Retinal pigment epithelial cell (primary cell): ENCODE results near the gene HIC2.
"Not testable (repeated sequence)": the region's sequence is repeated elsewhere in the genome, so short reads cannot be mapped to it uniquely, and the experiment has no call there.

Experiments
- DNase-seq: peaks from one replicate; pipeline ENCODE4 v3.0.0-alpha.2; 2010; ENCODE audit warnings: low read depth
- H3K4me3 ChIP-seq: 2 replicates; pipeline ENCODE4 v1.5.1; 2011; ENCODE audit warnings: mild to moderate bottlenecking, low read length, control low read depth, moderate library complexity
- TF ChIP-seq, protein P1 (sequence below): conservative IDR thresholded peaks from 2 replicates; pipeline ENCODE4 v1.5.1; 2011; ENCODE audit warnings: low read depth, low read length, control low read depth, inconsistent platforms

The HIC2 gene

DNA sequence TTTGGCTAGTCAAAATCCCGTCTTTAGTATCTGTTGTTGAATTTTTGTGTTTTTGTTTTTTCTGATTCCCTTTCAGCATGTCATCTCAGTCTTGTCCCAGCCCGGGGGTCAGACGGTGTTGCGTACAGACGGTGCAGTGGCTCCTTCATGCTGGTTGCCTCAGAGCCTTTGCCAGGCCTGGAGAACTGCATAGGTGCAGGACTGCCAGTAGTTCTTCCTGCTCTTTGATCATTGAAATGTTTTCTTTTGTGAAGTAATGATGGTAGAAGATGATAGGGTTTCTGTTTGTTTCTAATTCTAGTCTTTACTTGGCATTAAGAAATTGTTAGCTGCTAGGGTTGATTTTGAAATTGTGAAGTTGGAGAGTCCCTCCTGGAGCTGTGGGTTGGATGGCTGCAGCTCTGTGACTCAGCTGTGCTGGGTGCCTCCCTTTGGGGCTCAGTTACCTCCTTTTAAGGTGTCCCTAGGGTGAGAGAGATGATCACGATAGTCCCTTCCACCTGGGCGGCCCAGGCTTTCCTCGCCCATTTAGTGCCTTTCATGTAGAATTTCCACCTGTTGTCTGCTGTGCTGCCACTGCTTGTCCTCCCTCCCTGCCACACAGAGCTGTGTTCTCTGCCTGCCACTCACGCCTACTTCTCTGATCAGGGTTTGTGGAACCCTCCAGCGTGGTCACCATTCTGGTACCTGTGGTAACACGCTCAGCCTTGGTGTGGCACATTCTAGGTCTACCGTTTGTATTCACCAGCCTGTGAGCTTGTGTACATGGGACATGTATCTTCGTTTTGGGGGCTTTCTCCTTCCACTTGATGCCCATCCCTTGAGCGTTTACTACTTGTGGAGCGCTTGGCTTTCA, 17.4 kb downstream of the HIC2 start:
- H3K4me3 ChIP-seq, DNase-seq: not testable (repeated sequence)

DNA sequence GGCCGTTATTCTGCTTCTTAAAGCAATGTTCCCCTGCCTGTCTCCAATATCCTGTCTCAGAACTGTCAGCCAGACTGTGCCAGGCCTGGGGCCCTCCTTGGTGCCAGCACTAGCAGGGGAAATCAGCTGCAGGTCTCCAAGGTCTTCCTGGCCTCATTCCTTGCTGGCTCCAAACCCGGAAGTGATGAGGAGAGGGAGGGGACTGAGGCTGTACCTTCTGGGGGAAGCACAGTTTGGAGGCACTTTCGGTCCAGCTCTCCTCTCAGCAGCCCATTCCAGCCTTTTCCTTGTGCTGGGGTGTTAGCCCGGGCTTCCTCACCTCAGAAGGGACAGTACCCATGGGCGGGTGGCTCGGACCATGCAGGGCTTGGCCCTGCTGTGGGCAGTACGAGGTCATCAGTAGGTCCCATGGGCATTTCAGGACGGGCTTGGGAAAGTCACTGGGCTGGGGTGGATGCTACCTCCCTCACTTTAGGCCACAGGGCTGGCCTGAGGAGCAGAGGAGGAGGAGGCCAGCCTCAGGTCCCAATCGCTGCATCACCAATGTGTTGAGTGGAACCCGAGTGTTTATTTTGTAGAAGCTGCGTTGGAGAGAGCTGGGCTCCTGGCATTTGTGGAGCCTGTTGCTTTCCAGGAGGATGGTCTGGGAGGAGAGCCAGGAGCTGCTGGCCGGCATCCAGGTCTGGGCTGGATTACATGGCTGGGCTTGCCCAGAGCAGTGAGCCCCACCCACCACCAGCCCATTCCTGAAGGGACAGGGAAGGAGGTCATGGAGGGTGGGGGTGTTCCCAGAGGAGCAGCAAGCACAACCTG, 19.0 kb downstream of the HIC2 start:
- DNase-seq, H3K4me3 ChIP-seq: not testable (repeated sequence)

DNA sequence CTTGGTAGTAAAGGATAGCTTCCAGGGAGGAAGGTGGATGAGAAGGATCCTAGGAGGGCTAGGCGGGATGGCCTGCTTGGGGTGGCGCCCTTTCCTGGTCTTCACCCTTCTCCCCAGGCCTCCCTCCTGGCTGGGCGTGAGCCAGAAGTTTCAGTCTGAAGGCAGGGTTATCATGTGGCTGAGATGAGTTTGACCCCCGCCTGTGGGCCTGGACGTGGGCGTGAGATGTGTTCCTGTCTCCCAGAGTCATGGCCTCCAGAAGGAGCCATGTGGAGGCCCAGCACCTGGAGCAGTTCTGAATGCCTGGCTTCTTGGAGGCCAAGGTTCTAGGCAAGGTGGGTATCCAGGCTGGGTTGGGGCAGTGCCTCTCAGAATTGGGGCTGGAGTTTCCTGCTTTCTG, 20.8 kb downstream of the HIC2 start:
- not testable (repeated sequence) for H3K4me3 ChIP-seq, DNase-seq

DNA sequence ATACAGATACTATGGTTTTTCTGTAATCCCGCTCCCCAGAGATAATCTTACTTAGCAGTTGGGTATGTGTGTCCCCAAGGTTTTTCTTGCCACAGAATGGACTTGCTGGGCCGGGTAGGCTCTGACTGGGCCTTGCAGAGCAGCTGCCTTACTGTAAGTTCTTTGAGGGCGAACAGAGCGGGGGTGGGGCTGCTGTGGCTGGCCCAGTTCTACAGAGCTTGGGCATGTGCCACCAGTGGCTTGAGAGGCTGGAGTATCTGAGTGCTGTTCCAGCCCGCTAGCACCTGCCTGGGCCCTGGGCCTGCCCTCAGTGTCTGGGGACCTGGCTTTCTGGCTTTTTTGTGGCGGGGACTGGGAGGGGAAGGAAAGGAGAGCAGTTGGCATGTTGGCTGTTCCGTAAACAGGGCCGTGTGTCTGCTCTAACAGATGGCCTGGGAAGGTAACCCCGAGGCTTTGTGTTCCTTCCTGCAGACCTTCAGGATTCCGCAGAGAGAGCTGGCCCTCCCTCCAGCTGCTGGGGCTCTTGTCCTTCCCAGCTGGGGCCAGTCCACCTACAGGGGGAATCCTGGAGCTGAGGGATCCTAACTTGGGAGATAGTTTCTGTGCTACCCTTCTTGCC, 23.0 kb downstream of the HIC2 start:
- not testable (repeated sequence) for H3K4me3 ChIP-seq, DNase-seq

DNA sequence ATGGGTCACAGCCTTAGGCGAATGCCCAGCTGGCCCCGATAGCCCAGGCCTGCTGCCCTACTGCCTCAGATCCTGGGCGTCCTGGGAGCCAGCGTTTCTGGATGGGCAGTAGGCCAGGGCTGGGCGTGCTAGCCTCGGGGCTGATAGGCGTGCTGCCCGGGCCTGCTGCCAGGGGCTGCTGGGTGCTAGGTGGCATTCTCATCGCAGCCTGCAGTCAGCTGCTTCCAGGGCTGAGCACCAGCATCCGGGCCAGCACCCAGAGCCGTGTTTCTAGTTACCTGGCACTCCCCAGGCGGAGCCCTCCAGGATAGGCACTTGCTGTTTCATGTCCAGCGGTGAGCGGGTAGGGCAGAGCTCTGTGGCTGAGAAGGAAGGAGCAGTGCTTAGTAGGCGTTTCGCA, 23.5 kb downstream of the HIC2 start:
- DNase-seq: not testable (repeated sequence)

DNA sequence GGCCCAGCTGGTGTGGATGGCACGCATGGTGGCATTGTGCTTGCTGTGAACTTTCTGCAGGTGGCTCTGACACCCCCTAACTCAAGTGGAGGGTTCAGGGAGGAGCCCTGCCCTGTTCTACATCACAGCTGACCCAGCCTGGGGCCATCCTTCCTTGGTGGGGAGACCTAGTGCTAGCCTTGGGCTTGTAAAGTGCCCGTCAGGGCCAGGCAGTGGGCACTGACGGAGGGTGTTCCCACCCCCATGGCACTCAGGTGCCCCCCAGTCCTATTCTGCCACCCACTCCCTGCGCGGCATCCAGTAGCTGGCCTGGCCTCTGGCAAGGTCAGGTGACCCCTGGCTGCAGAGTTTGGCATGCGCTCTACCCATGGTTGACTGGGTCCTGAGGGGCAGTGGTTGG, 24.0 kb downstream of the HIC2 start:
- not testable (repeated sequence) for H3K4me3 ChIP-seq, DNase-seq

More for the DNA sequence above, 23.5 kb downstream of the HIC2 start:
- not testable (repeated sequence) for H3K4me3 ChIP-seq

DNA sequence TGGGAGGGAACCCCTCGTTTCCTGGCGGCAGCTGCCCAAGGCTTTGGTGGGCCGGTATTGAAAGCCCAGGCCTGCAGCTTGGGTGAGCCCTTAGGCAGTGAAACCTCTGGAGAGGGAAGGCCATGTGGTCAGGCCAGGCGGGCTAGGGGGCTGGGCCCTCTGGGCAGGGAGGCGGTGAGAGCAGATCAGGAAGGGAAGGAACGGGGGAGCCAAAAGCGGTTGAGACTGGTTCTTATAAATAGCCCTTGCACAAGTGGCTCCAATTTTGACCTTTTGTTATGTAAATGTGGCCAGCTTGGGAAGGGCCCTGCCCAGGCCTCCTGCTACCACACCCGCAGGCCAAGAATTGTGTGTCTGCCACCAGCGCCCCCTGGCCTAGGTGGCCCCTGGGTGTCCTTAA, 25.0 kb downstream of the HIC2 start:
- not testable (repeated sequence) for H3K4me3 ChIP-seq, DNase-seq

DNA sequence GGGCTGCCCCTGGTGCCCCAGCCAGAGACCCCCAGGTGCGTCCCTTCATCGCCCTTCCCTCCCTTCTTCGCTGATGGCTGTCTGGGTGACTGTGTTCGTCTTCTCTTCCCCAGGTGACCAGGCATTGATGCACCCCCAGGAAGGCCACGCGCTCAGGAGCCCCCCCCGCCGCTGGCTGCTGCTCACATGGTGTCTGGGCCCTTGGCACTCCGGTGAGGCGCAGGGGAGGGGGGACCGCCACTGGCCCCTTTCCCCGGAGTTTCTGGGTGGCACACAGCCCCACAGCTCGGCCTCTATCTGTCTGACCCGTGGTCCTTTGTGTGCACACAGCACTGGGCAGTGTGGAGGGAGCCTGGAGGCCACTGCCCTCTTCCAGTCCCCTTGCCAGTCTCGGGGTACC, 25.5 kb downstream of the HIC2 start:
- DNase-seq, H3K4me3 ChIP-seq: not testable (repeated sequence)

DNA sequence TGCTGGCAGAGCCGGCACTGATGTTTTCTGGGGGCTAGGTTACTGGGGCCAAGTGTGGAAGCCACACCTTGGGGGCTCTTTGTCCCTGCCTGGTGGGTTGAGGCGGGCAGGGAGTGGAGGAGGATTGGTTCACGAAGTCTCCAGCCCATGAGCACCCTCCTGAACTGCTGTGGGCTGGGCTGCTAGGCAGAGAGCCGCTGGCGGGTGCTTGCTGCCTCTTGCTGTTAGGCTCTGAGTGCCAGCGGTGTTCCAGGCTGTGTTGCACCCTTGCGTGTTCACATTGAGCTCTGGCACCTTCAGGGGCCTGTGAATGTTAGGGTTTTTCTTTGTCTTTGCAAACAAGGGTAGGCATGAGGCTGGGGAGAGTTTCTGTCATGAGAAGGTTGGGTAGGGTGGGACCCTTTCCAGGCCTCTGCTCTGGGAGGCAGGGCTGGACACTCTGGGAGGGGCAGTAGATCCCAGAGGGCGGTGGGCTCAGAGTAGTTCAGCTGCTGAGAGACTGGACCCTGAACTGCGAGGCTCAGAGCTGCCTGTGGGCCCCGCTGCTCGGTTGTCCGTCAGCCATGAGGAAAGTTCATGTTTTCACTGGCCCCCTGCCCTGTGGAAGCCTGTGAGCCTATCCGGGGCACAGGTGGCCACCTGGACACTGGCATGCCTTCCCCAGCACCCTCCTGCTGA, 26.0 kb downstream of the HIC2 start:
- DNase-seq: no peak
- TF ChIP-seq, protein P1, sequence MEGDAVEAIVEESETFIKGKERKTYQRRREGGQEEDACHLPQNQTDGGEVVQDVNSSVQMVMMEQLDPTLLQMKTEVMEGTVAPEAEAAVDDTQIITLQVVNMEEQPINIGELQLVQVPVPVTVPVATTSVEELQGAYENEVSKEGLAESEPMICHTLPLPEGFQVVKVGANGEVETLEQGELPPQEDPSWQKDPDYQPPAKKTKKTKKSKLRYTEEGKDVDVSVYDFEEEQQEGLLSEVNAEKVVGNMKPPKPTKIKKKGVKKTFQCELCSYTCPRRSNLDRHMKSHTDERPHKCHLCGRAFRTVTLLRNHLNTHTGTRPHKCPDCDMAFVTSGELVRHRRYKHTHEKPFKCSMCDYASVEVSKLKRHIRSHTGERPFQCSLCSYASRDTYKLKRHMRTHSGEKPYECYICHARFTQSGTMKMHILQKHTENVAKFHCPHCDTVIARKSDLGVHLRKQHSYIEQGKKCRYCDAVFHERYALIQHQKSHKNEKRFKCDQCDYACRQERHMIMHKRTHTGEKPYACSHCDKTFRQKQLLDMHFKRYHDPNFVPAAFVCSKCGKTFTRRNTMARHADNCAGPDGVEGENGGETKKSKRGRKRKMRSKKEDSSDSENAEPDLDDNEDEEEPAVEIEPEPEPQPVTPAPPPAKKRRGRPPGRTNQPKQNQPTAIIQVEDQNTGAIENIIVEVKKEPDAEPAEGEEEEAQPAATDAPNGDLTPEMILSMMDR: no peak

DNA sequence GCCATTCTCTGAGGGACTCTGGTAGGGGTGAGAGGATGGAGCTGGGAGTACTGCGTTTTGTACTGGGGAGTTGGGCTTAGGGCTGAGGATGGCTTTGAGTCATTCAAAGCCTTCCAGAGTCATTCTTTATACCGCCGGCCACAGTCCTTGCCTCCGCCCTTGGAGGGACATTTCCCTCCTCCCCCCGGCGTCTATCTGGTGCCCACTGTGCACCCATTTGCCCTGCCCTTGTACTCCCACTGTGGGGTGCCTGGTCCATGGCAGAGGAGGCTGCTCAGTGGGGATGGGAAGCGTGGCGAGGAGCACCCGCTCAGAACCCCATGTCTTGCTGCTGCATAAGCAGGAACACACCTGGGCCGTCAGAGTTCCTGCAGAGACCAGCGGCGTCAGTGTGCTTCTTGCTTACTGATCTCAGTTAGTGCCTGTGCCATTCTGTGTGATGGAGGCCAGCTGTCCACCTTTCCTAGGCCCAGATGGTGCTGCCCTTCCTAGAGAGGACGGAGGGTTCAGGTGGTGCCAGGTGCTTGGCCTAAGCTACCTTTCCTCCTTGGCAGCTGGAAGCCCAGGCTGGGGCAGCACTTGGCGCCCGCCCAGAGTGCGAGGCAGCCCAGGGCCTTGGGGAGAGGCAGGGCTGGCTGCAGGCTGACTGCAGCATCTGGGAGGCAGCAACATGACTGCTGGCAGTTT, 26.7 kb downstream of the HIC2 start:
- no peak overlapping the region for H3K4me3 ChIP-seq
- DNase-seq: no peak
- TF ChIP-seq, protein P1: no peak

More for the DNA sequence above, 26.0 kb downstream of the HIC2 start:
- H3K4me3 ChIP-seq: no peak overlapping the region
